Activated naive CD4-positive, alpha-beta T cell (primary cell): ENCODE data around the gene CASP10.
"Not testable (repeated sequence)": the region's sequence is repeated elsewhere in the genome, so short reads cannot be mapped to it uniquely, and the experiment has no call there.

Experiments
- DNase-seq, 4 experiments: peaks; one replicate each; lab custom pipeline; 2025; lab: John Stamatoyannopoulos, UW

Gene CASP10, protein sequence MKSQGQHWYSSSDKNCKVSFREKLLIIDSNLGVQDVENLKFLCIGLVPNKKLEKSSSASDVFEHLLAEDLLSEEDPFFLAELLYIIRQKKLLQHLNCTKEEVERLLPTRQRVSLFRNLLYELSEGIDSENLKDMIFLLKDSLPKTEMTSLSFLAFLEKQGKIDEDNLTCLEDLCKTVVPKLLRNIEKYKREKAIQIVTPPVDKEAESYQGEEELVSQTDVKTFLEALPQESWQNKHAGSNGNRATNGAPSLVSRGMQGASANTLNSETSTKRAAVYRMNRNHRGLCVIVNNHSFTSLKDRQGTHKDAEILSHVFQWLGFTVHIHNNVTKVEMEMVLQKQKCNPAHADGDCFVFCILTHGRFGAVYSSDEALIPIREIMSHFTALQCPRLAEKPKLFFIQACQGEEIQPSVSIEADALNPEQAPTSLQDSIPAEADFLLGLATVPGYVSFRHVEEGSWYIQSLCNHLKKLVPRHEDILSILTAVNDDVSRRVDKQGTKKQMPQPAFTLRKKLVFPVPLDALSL

DNA sequence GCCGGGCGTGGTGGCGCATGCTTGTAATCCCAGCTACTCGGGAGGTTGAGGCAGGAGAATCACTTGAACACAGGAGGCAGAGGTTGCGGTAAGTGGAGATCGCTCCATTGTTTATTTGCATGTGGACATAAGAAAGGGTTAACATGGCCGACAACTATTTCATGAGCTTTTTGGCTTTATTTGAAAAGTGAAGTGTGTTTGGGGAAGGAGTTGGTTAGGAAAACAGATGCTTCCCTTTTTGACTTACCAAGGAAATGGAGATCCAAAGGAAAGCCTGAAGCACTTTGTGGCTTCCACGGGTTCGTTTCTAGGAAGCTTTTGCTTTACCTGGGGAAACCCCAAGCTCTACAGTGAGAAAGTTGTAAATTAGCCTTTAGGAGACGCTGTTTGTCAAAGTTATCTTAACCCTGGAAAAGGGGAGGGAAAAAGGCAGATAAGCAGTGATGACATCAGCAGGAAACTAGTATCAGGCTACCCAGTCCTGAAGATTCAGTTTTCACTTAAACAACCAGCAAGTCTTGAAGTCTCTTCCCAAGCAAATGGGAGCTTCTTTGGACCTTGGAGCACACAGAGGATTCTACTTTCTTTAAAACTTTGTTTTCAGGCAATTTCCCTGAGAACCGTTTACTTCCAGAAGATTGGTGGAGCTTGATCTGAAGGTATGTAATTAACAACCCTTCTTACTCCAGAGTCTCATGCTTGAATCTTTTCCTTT, at the start of gene CASP10:
Gene CASP10 (plus strand): TSS at position 492 of the 715 bp plus-strand sequence. CDS start 2,637 bp downstream, outside the sequence.
- DNase-seq: no peak

DNA sequence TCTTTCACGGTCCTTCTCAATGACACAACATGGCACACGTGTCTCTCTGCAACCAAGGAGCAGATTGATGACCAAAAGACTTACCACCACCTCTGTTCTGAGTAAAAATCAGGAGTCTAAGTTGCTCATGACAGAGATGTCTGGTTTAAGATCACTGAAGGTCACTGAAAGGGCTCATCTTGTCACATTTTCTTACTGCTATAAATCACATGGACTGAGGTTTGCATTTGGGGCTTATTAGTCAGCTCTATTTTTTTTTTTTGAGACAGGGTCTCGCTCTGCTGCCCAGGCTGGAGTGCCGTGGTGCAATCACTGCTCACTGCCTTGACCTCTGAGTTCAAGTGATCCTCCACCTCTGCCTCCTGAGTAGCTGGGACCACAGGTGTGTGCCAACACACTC, 47.6 kb upstream of the CASP10 start:
- no peak for DNase-seq

DNA sequence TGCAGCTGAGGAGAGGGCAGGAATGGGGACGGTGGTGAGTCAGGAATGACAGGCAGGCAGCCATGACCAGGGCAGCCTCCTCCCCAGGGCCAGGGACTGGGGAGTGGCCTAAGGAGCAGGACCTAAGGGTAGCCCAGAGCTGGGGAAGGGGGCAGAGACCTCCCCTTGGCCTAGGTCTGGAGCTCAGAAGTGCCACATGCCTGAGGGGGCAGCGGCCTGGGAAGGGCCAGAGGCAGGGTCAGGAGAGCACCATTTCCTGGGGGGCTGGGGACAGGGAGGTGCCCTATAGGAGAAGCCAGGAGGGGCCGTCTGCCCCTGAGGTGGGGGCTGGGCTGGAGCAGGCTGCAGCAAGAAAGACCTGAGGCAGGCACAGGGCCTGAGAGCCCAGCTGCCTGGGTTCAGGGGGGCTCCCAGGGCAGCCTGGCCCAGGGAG, 46.0 kb upstream of the CASP10 start:
- no peak for DNase-seq

DNA sequence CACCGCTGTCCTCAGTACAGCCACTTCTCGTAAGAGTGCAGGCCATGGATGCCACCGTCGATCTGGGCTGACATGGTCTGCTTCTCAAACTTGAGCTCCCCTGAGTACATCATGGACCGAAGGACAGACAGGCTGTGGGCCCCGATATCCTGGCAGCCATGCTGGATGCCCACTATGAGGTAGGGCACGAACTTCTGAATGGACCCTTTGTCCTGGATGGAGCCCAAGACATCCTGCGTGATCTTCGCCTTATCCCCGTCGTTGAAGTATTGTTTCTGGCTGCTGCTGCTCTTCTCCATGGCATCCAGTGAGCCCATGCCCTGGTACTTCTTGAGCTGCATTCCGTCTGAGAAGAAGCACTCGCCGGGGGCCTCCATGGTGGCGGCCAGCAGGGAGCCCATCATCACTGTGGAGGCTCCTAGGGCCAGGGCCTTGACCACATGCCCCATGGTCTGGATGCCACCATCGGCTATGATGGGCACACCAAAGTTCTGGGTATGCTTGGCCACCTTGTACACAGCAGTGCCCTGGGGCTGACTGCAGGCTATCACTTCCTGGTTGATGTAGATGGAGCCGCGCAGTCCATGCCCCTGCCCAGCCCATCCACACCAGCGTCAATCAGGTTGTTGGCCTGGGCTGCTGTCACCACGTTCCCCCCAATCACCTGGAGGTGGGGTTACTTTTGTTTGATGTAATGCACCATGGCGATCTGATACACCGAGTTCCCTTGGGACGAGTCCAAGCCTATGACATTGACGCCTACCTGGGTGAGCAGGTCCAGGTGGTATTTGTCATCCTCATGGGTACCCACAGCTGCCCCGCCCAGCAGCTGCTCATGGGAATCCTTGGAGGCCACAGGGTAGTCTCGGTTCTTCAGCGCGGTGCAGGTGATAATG, 45.2 kb upstream of the CASP10 start:
- no peak for DNase-seq

DNA sequence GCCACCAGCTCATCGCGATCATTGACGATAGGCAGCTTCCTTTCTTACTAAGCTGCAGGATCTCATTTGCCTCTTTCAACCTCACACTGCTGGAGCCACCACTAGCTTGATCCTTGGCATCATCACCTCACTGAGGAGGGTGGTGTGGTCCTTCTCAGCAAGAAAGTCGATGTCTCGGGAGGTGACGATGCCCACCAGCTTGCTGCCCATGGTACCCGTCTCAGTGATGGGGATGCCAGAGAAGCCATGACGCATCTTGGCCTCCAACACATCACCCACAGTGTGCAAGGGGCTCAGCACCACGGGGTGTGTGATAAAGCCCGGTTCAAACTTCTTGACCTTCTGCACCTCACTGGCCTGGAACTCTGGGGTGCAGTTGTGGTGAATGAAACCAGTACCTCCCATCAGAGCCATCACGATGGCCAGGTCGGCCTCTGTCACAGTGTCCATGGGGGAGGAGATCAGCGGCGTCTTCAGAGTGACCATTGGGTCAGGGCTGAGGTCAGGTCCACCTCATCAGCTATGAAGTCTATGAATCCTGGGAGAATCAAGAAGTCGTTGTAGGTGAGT, 44.5 kb upstream of the CASP10 start:
- DNase-seq: no peak

DNA sequence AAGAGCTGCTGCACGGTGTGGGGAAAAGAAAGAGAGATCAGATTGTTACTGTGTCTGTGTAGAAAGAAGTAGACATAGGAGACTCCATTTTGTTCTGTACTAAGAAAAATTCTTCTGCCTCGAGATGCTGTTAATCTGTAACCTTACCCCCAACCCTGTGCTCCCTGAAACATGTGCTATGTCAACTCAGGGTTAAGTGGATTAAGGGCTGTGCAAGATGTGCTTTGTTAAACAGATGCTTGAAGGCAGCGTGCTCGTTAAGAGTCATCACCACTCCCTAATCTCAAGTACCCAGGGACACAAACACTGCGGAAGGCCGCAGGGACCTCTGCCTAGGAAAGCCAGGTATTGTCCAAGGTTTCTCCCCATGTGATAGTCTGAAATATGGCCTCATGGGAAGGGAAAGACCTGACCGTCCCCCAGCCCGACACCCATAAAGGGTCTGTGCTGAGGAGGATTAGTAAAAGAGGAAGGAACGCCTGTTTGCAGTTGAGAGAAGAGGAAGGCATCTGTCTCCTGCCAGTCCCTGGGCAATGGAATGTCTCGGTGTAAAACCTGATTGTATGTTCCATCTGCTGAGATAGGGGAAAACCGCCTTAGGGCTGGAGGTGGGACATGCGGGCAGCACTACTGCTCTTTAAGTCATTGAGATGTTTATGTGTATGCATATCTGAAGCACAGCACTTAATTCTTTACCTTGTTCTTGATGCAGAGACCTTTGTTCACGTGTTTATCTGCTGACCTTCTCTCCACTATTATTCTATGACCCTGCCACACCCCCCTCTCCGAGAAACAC, 43.8 kb upstream of the CASP10 start:
- not testable (repeated sequence) for DNase-seq

DNA sequence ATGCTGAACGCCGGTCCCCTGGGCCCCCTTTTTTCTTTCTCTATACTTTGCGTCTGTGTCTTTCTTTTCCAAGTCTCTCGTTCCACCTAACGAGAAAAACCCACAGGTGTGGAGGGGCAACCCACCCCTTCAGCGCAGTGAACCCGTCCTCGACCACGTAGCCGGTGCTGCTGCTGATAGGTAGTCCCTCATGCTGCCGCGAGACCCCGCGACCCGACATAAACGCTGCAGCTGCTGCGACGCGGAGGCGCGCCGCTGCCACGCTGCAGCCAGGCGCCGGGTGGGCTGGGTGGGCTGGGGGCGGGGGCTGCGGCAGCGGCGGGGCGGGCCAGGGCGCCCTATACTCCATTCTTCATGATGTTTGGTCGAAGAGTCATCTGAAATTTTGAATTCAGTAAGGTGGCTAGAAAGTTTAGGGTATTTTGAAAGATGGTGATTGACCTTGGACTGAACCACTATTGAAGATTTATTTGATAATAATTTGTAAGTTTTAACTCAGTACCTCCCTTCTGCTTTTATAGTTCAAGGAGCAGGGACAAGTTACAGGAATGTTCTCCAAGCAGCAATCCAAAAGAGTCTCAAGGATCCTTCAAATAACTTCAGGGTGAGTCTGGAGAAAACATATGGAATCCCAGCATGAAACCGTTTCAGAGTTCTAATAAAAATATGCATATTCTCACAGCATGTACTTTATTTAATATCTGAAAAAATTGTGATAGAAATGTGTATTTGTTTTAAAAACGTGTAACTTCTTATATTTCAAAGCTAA, 42.9 kb upstream of the CASP10 start:
- no peak for DNase-seq

DNA sequence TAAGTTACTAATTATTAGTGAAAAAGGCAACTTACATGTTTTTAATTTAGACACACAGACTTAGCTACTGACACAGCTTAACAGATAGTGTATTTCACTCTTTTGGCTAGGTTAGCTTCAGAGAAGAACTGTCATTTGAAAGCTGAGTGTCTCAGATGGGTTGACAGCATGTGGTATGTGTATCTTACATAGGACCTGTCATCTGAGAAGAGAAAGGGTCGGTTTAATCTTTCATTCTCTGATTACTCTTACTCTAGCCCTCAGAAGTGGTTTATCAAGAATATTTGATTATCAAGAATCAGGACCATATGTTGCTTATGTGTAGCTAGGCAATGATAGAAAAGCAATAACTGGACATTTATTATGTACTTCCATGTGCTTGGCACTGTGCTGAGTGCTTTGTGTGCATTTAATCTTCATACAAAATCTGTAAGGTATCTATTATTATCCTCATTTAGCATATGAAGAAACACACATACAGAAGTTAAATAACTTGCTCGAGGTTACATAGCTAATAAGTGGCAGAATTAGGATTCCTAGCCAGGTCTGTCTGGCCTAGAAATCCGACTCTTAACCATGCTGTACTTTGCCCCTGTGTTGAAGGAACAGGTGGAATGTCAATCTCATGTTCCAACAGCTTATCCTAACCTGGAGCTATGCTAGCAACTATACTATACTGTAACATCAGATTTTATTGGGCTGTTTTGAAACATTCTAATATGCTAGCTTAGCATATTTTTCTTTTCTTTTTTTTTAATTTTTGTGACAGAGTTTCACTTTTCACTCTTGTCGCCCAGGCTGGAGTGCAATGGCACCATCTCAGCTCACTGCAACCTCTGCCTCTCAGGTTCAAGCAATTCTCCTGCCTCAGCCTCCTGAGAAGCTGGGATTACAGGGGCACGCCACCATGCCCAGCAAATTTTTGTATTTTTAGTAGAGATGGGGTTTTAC, 38.6 kb upstream of the CASP10 start:
- no peak for DNase-seq

DNA sequence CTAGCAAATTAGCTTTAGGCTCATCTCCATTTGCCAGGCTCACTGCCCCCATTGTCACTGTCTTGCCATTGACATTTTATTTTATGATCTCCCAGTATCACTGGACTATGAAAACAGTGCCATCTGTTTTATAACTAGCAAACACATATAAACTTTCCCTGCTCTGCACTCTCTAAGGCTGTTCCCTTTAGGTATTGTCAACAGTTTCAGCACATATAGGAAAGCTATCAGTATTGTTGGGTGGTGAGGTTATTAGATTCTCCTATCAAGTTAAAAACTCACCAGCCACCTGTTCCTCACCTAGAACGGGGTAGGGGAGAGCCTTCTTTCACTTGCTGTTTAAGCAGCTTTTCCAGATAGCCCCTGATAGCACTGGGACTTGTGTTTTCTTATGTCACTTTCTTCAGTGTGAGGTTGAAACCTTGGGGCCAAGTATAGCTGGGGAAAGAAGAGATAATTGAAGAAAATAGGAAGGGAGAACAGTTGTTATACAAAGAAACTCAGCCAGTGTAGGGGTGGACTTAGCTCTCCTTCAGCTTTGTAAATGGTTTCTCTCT, 34.4 kb upstream of the CASP10 start:
- DNase-seq: no peak

DNA sequence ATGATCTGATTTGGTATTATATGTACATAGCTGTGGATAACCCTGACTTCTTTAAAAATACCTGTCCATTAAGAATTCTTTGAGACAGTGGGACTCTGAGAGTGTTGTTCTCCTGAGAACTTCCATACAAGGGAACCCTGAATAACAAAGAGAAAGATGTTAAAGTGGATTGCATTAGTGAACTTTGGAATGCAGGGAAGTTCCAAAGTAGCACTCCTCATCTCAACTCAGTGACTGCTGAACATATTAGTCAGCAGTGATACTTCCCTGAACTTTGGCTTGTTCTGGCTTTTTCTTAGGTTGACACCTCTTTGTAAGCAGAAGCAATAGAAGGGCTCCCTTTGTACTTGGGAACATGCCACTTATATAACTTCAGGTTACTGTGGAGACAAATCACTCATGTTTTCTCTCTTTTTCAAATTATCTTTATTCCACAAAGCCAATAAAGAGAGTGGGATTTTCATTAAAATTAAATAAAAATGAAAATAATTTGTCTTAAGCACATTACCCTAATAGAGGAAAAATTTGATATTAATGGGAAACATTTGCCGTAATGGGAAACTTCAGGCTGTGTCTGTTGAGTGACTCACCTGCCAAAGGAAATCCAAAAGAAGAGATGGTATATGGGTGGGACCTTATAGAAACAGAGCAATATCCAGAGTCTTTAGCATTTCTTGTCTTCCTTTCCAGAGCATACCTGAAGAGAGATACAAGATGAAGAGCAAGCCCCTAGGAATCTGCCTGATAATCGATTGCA, 33.7 kb upstream of the CASP10 start:
- DNase-seq: no peak

DNA sequence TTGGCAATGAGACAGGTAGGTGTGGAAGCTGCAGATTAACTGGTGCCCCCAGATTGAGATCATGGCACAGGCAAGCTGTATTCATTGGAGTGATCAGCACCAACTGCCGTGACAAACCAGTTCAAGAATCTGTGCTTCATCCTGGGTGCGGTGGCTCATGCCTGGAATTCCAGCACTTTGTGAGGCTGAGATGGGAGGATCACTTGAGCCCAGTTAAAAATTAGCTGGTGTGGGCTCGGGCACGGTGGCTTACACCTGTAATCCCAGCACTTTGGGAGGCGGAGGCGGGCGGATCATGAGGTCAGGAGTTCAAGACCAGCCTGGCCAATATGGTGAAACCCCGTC, 33.1 kb upstream of the CASP10 start:
- not testable (repeated sequence) for DNase-seq

DNA sequence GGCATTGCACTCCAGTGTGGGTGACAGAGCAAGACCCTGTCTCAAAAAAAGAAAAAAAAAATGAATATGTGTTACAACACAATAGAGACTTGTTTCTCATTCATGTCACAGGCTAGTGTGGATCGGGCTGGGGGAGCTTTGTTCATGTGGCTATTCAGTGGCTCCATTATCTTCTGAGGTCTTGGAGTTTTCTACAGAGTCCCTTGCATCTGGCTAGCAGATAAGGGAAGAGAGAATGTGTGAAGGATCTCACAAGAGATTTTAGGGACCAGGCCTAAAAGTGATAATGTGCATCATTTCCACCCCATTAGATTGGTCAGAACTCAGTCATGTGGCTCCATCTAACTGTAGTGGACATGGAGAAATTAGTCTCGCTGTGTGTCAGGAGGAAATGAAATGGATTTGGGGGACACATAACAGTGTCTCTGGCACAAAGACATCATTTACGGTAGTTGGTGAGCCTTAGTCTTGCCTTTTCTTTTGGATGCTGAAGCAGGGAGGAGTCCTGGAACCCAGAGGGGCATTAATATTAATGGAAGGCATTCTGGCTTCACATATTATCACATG, 32.4 kb upstream of the CASP10 start:
- DNase-seq: no peak

DNA sequence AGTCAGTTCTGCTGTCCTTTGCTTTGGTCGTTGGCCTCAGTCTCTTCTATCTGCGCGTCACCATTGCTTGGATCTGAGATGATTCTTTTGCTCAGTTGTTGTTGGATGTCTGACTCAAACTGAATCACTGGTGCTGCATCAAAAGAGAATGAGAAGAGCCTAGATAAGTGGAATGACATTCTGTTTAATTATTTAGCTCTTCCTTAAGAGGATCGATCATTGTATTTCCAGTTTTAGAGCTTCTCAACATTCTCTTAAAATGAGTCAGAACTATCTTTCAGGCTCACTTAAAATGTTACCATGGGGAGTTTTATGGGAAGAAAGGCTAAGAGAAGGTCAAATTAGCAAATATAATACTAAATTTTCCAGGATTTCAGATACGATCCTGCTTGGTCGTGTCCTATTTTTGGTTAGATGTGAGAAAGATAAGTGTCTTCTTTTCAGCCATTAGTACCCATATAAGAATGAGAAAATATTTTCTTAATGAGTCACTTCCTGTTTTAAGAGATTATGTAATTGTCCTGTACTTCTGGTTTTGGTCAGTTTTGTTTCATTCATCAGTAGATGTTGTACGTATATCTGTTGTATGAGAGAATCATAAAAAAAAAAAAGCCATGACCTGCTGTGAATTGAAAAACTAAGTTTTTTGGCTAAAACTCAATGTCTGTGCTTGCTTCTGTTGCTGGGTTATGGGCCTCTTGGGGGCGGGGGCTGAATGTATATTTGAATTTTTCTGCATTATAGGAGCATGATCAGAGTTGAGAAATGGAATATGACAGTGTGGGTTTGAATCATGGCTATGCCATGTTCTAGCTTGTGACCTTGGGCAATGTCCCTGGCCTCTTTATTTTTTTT, 31.6 kb upstream of the CASP10 start:
- DNase-seq: no peak

DNA sequence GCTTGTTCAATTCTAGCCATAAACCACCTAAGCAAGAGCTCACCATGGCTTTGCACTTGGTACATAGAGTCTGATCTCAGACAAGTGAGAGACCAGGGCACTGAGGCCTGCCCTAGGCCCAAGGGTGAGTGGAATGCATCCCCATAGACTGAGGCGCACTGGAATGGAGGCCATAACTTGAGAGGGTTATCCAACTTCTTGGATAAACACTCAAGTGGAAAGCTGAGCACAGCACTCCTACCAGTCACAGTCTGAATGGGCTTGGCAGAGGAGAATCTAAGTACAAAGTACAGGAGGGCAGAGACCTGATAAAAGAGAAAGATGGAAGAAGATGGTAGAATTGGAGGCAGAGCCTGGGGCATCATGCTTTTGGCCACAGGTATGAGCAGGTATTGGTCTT, 30.4 kb upstream of the CASP10 start:
- no peak for DNase-seq

DNA sequence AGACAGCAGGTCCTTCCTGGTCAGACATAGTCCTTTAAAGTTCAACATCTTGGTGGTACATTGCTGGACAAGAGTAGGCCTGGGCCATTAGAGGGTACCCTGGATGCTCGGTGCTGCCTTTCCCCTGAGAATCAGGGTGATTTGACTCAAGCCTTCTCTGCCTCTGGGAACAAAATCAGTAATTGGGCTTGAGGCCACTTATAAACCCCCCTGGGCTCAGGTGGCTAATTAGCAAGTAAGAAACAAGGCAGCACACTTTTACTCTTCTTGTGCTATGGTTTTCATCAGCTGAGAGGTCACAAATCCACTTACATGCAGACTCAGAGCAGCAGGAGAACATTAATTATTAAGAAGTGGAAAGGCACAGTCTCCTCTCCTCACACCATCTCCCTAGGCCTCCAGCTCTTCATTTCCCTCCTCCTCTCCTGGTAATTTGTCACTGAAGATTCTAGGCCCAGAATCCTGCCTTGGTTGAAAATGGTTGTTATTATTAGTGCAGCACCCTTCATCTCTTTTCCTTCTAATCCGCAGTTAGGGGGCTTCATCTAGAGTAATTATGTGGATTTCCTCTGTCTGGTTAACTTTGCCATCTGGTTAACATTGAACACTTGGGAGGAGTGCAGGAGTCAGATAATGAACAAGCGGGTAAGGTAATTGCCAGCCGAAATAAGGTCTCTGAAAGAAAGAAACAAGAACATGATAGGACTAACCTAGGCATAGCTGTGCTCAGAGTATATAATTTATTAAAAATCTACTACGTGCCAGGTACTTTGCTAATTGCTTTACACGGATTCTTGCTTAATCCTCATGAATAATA, 29.7 kb upstream of the CASP10 start:
- no peak for DNase-seq
